ENCODE data around the gene RNF8. TPM values are rescaled to one million over a fixed set of nuclear protein-coding genes. Genes with fewer than 3 reads are reported as not detected.
"Not testable (repeated sequence)": the region's sequence is repeated elsewhere in the genome, so short reads cannot be mapped to it uniquely, and the experiment has no call there.

RNF8 gene
- total and polyA plus RNA-seq, 11 donors: 10.3 to 20.6 (median 15.9) TPM

- no peaks in the 10 kb centered on the region for H3K27me3 ChIP-seq
- ATAC-seq (peak in 2 of 4 donors; percentile 10 to 24), DNase-seq (no peak)
- peaks cover 0 to 19% (median 8%) of the 10 kb centered on the region in 12 donors for H3K4me1 ChIP-seq
- H3K27ac ChIP-seq: no peak overlapping the region
- H3K36me3 ChIP-seq: peaks cover 0 to 61% (median 21%) of the 10 kb centered on the region in 9 donors
- no peaks in the 10 kb centered on the region for H3K9me3 ChIP-seq
- H3K4me3 ChIP-seq: no peak overlapping the region
- intact Hi-C loops (cut with DNase I): no loop called here
- peak in 3 of 12 donors; percentile 7 to 10 (median 10) for TF ChIP-seq CTCF (IDR thresholded peaks at IDR 0.05)
- TF ChIP-seq POLR2A (IDR thresholded peaks at IDR 0.05): no peak
- 68 to 79% (median 75%) methylated on average over 4 of the region's 4 CpGs for WGBS, 4 donors
Measured at GRCh38 chr6:37306624-37307222, 47.1 kb upstream of the RNF8 start.

GRCh38 chr6:37307484-37307883 is 46.3 kb upstream of the RNF8 start:
- ATAC-seq; H3K27me3 ChIP-seq; H3K9me3 ChIP-seq; H3K27ac ChIP-seq; intact Hi-C loops (cut with DNase I); DNase-seq; H3K4me3 ChIP-seq: not testable (repeated sequence)
- Histone ChIP-seq H3K36me3 (peaks cover 0 to 63% (median 16%) of the 10 kb centered on the region in 9 donors), H3K4me1 (peaks cover 0 to 19% (median 5%) of the 10 kb centered on the region in 12 donors)
- 91 to 97% (median 95%) methylated on average over 10 of the region's 10 CpGs for WGBS, 4 donors

GRCh38 chr6:37308069-37308815 is 45.5 kb upstream of the RNF8 start:
- Histone ChIP-seq H3K27ac (peak overlapping the region in 6 of 12 donors; percentile 4 to 61 (median 22)), H3K27me3 (no peaks in the 10 kb centered on the region), H3K36me3 (peaks cover 0 to 63% (median 16%) of the 10 kb centered on the region in 9 donors), H3K4me3 (no peak overlapping the region), H3K4me1 (peaks cover 0 to 19% (median 5%) of the 10 kb centered on the region in 12 donors), H3K9me3 (no peaks in the 10 kb centered on the region)
- ATAC-seq (peak in 2 of 4 donors; percentile 47 to 49), DNase-seq (no peak)
- intact Hi-C loops (cut with DNase I): no loop called here
- TF ChIP-seq CTCF (IDR thresholded peaks at IDR 0.05): no peak
- TF ChIP-seq POLR2A (IDR thresholded peaks at IDR 0.05): no peak
- WGBS, 4 donors: 31 to 42% (median 42%) methylated on average over 5 of the region's 5 CpGs

- ATAC-seq (no peak), DNase-seq (no peak)
- Histone ChIP-seq H3K9me3 (no peaks in the 10 kb centered on the region), H3K36me3 (peaks cover 0 to 62% (median 16%) of the 10 kb centered on the region in 9 donors), H3K27ac (peak overlapping the region in 2 of 12 donors; percentile 23 to 28), H3K27me3 (no peaks in the 10 kb centered on the region), H3K4me3 (no peak overlapping the region), H3K4me1 (peaks cover 0 to 19% (median 5%) of the 10 kb centered on the region in 12 donors)
- no peak for TF ChIP-seq POLR2A (IDR thresholded peaks at IDR 0.05)
- no peak for TF ChIP-seq CTCF (IDR thresholded peaks at IDR 0.05)
- 86 to 99% (median 96%) methylated on average over 1 of the region's 1 CpG for WGBS, 4 donors
- intact Hi-C loops (cut with DNase I): no loop called here
Measured at GRCh38 chr6:37309046-37309445, 44.7 kb upstream of the RNF8 start.

Data from heart left ventricle (tissue), 16 donors.